Uterus (tissue), 4 donors: ENCODE measurements around the gene ZNF181. TPM values are rescaled to one million over a fixed set of nuclear protein-coding genes. Genes with fewer than 3 reads are reported as not detected.

Experiments used
- DNase-seq, 2 donors: peaks; one replicate each; pipeline ENCODE4 v3.0.0-alpha.2; 2019 to 2020
- H3K27ac ChIP-seq, 2 donors: fragments of 200-600 bp; sonication (generic); 1 replicate in 1 of 2; 2 replicates in 1 of 2; pipeline ENCODE4 v1.5.1; 2016 to 2018
- H3K27me3 ChIP-seq, 2 donors: fragments of 200-600 bp; sonication (generic); one replicate each; pipeline ENCODE4 v1.5.1; 2018 to 2019; ENCODE audit warnings: control low read depth in 1 of 2
- H3K36me3 ChIP-seq, 2 donors: fragments of 200-600 bp; sonication (generic); one replicate each; pipeline ENCODE4 v1.5.1; 2019; ENCODE audit warnings: control low read depth in 1 of 2
- H3K4me1 ChIP-seq, 2 donors: fragments of 200-600 bp; sonication (generic); one replicate each; pipeline ENCODE4 v1.5.1; 2018 to 2019; ENCODE audit warnings: control low read depth in 1 of 2
- H3K4me3 ChIP-seq, 2 donors: fragments of 200-600 bp; sonication (generic); 1 replicate in 1 of 2; 2 replicates in 1 of 2; pipeline ENCODE4 v1.5.1; 2018 to 2019; ENCODE audit warnings: mild to moderate bottlenecking in 1 of 2
- H3K9me3 ChIP-seq, 2 donors: fragments of 200-600 bp; sonication (generic); one replicate each; pipeline ENCODE4 v1.5.1; 2019; ENCODE audit warnings: control low read depth in 1 of 2
- POLR2A ChIP-seq, 2 donors: fragments of 450-650 bp; IDR thresholded peaks; one replicate each; pipeline ENCODE4 v1.6.1; 2016; ENCODE audit warnings: antibody characterized with exemption in 2 of 2, mild to moderate bottlenecking in 1 of 2, moderate library complexity in 1 of 2
- intact Hi-C: fragments of 100-400 bp; cut with DNase I; formaldehyde crosslinking; loops from one replicate; pipeline ENCODE4 v1.15.1; 2023; ENCODE audit warnings: low total_unique reads
- total RNA-seq, 4 donors: library from RNA; depleted of rRNA in 3 of 4; stranded (reverse); fragments of >200 nt in 3 of 4; gene quantifications; one replicate each; pipeline versions ENCODE4 v1.1.0 to v1.2.4, GENCODE V29; 2014 to 2023
- TF ChIP-seq, protein P1 (sequence below), 4 experiments: fragments of 200-600 bp in 2 of 4; fragments of 450-650 bp in 2 of 4; sonication (generic) in 2 of 4; IDR thresholded peaks; one replicate each; pipeline ENCODE4 v1.5.1; 2016 to 2019; ENCODE audit warnings: antibody characterized with exemption in 4 of 4, mild to moderate bottlenecking in 2 of 4, moderate library complexity in 1 of 4
- donor health status: DM: yes; HTN: yes; CAD: no.

Gene ZNF181
- total RNA-seq, 4 donors from 2014 or later = 16.9 to 209 (median 39.6) TPM

DNA sequence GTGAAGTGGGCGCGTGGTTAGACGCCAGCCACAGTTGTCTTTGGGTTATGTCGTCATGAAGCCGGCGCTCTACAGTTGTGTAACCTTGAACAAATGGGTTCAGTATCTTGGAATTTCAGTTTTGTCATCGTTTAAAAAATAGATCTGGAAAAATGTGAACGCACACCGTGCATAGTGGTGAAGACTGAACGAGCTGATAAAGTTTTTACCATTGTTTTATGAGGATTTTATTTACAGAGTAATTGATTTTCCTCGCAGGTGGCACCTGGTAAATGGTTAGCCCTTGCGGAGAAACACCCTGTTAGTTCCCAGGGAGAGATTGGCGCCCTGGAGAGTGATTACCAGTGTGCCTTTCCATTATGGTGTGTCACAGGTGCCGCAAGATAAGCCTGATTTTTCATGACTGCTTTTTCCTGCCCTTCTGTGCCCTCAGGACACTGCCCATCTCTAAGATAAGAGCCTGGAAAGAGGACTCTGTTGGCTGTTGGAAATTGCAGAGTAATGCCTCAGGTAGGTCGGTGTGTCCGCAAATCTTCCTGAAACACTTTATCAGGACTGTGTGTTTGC is 577 bp downstream of the ZNF181 start:
- TF ChIP-seq, protein P1, sequence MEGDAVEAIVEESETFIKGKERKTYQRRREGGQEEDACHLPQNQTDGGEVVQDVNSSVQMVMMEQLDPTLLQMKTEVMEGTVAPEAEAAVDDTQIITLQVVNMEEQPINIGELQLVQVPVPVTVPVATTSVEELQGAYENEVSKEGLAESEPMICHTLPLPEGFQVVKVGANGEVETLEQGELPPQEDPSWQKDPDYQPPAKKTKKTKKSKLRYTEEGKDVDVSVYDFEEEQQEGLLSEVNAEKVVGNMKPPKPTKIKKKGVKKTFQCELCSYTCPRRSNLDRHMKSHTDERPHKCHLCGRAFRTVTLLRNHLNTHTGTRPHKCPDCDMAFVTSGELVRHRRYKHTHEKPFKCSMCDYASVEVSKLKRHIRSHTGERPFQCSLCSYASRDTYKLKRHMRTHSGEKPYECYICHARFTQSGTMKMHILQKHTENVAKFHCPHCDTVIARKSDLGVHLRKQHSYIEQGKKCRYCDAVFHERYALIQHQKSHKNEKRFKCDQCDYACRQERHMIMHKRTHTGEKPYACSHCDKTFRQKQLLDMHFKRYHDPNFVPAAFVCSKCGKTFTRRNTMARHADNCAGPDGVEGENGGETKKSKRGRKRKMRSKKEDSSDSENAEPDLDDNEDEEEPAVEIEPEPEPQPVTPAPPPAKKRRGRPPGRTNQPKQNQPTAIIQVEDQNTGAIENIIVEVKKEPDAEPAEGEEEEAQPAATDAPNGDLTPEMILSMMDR (IDR thresholded peaks at IDR 0.05) = no peak
- TF ChIP-seq POLR2A (IDR thresholded peaks at IDR 0.05) = no peak
- peak overlapping the region; percentile 65 to 90 for H3K4me3 ChIP-seq
- DNase-seq = no peak
- no peaks in the 10 kb centered on the region for H3K36me3 ChIP-seq
- no peaks in the 10 kb centered on the region for H3K27me3 ChIP-seq
- H3K9me3 ChIP-seq = no peaks in the 10 kb centered on the region
- intact Hi-C loops = no loop called here
- peak overlapping the region; percentile 95 to 97 for H3K27ac ChIP-seq
- peaks cover 0 to 10% of the 10 kb centered on the region in 2 donors for H3K4me1 ChIP-seq

DNA sequence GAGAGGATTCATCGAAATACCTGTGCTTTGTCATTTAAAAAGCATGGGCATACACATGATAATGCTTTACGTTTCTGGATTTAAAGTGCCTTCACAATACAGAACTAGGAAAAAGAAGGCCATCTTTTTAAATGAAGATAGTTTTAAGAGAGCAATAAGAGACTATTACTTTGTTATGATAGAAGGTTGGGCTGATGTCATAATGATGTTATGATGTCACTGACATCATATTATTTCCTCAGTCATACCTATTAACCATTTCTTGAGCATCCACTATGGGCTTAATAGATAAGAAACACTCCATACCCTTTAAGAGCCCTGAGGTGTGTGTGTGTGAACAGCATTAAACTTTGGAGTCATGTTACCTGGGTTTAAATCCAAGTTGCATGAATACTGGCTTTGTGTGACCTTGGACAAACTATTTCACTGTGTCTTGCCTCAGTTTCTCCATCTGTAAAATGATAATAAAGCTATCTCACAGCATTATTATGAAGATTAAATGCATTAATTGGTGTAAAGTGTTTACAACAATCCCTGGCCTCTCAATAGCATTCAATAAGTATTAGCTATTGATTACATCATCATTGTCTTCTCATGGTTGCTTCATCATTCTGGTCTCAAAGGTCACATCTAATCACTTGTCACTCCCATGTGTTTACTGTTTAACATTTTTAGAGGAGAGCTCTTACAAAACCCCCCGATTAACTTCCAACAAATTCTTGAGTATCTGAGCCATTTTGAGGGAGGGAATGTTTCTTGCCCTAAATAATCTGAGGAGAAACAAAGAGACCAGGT is 11.1 kb downstream of the ZNF181 start:
- intact Hi-C loops = no loop called here
- TF ChIP-seq POLR2A (IDR thresholded peaks at IDR 0.05) = no peak
- TF ChIP-seq, protein P1 (IDR thresholded peaks at IDR 0.05) = no peak
- H3K27ac ChIP-seq = no peak overlapping the region
- no peaks in the 10 kb centered on the region for H3K36me3 ChIP-seq
- no peak overlapping the region for H3K4me3 ChIP-seq
- no peaks in the 10 kb centered on the region for H3K27me3 ChIP-seq
- H3K4me1 ChIP-seq = no peaks in the 10 kb centered on the region
- DNase-seq = no peak
- H3K9me3 ChIP-seq = peaks cover 0 to 10% of the 10 kb centered on the region in 2 donors

DNA sequence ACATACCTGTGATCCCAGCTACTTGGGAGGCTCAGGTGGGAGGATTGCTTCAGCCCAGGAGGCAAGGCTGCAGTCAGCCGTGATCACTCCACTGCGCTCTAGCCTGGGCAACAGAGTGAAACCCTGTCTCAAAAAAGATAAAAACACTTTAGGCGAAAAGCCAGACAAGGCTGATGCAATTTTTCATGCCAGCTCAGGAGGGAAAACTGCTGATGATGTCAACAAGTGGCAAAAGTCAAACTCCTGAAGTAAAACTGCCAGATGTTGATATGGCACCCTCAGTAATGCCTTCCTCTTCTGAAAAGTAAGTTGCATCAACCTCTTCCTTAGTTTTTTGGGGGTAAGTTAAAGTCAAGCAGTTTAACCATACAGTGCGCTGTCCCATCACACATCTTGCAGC is 23.4 kb downstream of the ZNF181 start:
- no peak overlapping the region for H3K4me3 ChIP-seq
- no peaks in the 10 kb centered on the region for H3K36me3 ChIP-seq
- no peaks in the 10 kb centered on the region for H3K4me1 ChIP-seq
- no peak overlapping the region for H3K27ac ChIP-seq
- TF ChIP-seq, protein P1 (IDR thresholded peaks at IDR 0.05) = no peak
- TF ChIP-seq POLR2A (IDR thresholded peaks at IDR 0.05) = no peak
- no peak for DNase-seq
- no peaks in the 10 kb centered on the region for H3K27me3 ChIP-seq
- intact Hi-C loops = no loop called here
- peaks cover 0 to 41% of the 10 kb centered on the region in 2 donors for H3K9me3 ChIP-seq

DNA sequence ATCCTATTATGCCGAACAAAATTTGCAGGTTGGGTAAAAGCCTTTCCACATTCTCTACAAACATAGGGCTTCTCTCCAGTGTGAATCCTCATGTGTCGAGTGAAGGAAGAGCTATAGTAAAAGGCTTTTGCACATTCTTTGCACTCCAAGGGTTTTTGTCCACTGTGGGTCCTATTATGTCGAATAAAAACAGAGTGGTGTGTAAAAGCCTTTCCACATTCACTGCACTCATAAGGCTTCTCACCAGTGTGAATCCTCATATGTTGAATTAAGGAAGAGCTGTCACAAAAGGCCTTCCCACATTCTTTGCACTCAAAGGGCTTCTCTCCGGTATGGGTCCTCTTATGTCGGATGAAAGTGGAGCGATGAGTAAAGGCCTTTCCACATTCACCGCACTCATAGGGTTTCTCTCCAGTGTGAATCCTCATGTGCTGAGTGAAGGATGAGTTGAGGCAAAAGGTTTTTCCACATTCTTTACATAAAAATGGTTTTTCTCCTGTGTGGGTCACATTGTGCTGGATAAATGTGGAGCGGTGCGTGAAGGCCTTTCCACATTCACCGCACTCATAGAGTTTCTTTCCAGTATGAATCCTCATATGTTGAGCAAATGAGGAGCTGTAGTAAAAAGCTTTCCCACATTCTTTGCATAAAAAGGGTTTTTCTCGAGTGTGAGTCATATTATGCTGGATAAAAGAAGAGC is 25.3 kb downstream of the ZNF181 start:
- no peak for TF ChIP-seq POLR2A (IDR thresholded peaks at IDR 0.05)
- TF ChIP-seq, protein P1 (IDR thresholded peaks at IDR 0.05) = no peak
- DNase-seq = no peak
- H3K36me3 ChIP-seq = no peaks in the 10 kb centered on the region
- no peak overlapping the region for H3K4me3 ChIP-seq
- intact Hi-C loops = no loop called here
- no peaks in the 10 kb centered on the region for H3K27me3 ChIP-seq
- no peak overlapping the region for H3K27ac ChIP-seq
- peaks cover 0 to 41% of the 10 kb centered on the region in 2 donors for H3K9me3 ChIP-seq
- H3K4me1 ChIP-seq = no peaks in the 10 kb centered on the region

DNA sequence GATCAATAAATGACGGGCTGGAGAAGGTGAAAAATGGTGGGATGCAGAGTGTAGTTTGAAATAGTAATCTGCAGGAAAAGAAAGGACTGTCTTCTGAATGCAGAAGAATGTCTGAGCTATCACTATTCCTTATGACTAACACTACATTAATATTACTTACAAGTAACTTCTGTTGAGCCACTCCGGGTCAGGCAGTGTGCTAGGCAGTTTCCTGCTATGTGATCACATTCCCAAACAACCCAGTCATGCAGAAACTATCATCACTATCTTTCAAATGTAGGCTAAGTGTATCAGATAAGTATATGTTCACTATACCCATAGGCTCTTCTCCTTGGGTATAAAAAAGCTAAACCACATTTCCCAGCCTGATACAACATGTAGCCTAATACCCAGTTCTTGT is 32.3 kb downstream of the ZNF181 start:
- DNase-seq = no peak

More for the DNA sequence above, 32.3 kb downstream of the ZNF181 start:
- H3K27me3 ChIP-seq = no peaks in the 10 kb centered on the region
- no peaks in the 10 kb centered on the region for H3K4me1 ChIP-seq
- H3K27ac ChIP-seq = no peak overlapping the region
- H3K4me3 ChIP-seq = no peak overlapping the region
- no peaks in the 10 kb centered on the region for H3K36me3 ChIP-seq
- intact Hi-C loops = no loop called here
- H3K9me3 ChIP-seq = peaks cover 0 to 5% of the 10 kb centered on the region in 2 donors
- TF ChIP-seq, protein P1 (IDR thresholded peaks at IDR 0.05) = no peak
- TF ChIP-seq POLR2A (IDR thresholded peaks at IDR 0.05) = no peak
